H1 (cell line): Measurements from ENCODE around the gene GLI1. TPM values are rescaled to one million over a fixed set of nuclear protein-coding genes. Genes with fewer than 3 reads are reported as not detected.

Source experiments
- polyA plus RNA-seq, 7 experiments: library from polyadenylated mRNA; depleted of rRNA in 3 of 7; stranded (reverse) in 5 of 7; unstranded in 2 of 7; fragments of >200 nt in 5 of 7; fragments of 200-250 nt in 2 of 7; gene quantifications; 1 replicate in 5 of 7; 2 replicates in 1 of 7; 4 replicates in 1 of 7; pipeline versions ENCODE4 v1.2.1 to v1.2.3, GENCODE V29; 2011 to 2013; ENCODE audit warnings: missing spikeins in 2 of 7, mixed read lengths in 2 of 7
- total RNA-seq: library from RNA; stranded (reverse); fragmentation: NEBNext Ultra II Directional; extraction: Animal tissue kit (Norgen Biotek cat#: 25700); gene quantifications from 2 replicates; pipeline ENCODE4 v1.2.1, GENCODE V29; 2021
- TF ChIP-seq, protein P1 (sequence below): fragments of 300-600 bp; sonication (generic); IDR thresholded peaks from 2 replicates; pipeline ENCODE4 v1.7.1; 2012; ENCODE audit warnings: low read length, moderate library complexity, mild to moderate bottlenecking, inconsistent platforms; ENCODE audit not compliant: insufficient replicate concordance

Gene GLI1
- total and polyA plus RNA-seq, 2 of the 8 experiments (the other 6 are each of a cell fraction or from before 2014, with no cell fraction given), result 23.5 to 25.3 TPM

DNA sequence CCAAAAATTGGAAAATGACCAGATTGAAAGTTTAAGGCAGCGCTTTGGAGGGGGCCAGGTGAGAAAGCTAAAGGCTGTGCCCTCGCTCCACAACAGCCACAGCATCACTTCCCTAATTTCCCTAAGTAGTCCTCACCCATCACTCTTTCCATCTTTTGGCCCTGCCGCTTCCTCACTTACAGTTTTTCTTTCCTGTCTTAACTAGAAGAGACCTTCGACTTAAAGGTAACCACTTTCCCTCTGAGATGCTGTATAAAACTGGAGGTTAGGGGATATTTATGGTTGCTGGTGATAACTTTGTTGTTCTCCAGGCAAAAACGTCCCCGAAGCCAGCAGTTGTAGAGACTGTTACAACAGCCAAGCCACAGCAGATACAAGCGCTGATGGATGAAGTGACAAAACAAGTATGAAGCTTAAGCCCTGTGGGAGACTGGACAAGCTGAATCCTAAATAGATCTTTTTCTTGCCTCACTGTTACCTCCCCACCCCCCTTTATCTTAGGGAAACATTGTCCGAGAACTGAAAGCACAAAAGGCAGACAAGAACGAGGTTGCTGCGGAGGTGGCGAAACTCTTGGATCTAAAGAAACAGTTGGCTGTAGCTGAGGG lies 56.5 kb downstream of the GLI1 start (continued):
- TF ChIP-seq, protein P1, sequence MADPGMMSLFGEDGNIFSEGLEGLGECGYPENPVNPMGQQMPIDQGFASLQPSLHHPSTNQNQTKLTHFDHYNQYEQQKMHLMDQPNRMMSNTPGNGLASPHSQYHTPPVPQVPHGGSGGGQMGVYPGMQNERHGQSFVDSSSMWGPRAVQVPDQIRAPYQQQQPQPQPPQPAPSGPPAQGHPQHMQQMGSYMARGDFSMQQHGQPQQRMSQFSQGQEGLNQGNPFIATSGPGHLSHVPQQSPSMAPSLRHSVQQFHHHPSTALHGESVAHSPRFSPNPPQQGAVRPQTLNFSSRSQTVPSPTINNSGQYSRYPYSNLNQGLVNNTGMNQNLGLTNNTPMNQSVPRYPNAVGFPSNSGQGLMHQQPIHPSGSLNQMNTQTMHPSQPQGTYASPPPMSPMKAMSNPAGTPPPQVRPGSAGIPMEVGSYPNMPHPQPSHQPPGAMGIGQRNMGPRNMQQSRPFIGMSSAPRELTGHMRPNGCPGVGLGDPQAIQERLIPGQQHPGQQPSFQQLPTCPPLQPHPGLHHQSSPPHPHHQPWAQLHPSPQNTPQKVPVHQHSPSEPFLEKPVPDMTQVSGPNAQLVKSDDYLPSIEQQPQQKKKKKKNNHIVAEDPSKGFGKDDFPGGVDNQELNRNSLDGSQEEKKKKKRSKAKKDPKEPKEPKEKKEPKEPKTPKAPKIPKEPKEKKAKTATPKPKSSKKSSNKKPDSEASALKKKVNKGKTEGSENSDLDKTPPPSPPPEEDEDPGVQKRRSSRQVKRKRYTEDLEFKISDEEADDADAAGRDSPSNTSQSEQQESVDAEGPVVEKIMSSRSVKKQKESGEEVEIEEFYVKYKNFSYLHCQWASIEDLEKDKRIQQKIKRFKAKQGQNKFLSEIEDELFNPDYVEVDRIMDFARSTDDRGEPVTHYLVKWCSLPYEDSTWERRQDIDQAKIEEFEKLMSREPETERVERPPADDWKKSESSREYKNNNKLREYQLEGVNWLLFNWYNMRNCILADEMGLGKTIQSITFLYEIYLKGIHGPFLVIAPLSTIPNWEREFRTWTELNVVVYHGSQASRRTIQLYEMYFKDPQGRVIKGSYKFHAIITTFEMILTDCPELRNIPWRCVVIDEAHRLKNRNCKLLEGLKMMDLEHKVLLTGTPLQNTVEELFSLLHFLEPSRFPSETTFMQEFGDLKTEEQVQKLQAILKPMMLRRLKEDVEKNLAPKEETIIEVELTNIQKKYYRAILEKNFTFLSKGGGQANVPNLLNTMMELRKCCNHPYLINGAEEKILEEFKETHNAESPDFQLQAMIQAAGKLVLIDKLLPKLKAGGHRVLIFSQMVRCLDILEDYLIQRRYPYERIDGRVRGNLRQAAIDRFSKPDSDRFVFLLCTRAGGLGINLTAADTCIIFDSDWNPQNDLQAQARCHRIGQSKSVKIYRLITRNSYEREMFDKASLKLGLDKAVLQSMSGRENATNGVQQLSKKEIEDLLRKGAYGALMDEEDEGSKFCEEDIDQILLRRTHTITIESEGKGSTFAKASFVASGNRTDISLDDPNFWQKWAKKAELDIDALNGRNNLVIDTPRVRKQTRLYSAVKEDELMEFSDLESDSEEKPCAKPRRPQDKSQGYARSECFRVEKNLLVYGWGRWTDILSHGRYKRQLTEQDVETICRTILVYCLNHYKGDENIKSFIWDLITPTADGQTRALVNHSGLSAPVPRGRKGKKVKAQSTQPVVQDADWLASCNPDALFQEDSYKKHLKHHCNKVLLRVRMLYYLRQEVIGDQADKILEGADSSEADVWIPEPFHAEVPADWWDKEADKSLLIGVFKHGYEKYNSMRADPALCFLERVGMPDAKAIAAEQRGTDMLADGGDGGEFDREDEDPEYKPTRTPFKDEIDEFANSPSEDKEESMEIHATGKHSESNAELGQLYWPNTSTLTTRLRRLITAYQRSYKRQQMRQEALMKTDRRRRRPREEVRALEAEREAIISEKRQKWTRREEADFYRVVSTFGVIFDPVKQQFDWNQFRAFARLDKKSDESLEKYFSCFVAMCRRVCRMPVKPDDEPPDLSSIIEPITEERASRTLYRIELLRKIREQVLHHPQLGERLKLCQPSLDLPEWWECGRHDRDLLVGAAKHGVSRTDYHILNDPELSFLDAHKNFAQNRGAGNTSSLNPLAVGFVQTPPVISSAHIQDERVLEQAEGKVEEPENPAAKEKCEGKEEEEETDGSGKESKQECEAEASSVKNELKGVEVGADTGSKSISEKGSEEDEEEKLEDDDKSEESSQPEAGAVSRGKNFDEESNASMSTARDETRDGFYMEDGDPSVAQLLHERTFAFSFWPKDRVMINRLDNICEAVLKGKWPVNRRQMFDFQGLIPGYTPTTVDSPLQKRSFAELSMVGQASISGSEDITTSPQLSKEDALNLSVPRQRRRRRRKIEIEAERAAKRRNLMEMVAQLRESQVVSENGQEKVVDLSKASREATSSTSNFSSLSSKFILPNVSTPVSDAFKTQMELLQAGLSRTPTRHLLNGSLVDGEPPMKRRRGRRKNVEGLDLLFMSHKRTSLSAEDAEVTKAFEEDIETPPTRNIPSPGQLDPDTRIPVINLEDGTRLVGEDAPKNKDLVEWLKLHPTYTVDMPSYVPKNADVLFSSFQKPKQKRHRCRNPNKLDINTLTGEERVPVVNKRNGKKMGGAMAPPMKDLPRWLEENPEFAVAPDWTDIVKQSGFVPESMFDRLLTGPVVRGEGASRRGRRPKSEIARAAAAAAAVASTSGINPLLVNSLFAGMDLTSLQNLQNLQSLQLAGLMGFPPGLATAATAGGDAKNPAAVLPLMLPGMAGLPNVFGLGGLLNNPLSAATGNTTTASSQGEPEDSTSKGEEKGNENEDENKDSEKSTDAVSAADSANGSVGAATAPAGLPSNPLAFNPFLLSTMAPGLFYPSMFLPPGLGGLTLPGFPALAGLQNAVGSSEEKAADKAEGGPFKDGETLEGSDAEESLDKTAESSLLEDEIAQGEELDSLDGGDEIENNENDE, result peak; percentile 10
- TF ChIP-seq, all 59 proteins: peak for 2
